ENCODE measurements around the gene SMYD4.

The SMYD4 gene

DNA sequence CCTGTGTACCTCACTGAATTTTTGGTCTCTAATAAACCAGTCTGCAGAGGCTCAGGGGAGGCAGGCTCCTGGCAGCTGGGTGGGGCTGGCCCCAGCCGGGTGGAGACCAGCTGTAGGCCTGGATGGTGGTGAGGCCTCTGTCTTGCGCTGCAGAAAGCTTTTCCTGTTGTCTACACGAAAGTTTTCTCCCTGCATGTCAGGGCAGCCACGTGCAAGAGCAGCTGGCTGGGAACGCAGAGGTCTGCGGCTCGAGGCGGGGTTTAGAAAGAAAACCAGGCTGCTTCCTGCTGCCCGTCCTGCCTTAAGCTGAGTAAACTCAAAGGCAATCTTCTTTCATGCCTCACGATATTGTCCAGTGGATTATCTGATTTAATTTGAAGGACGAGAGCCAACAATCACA, 65.4 kb downstream of the SMYD4 start:
- Histone ChIP-seq H3K27ac (peak overlapping the region; percentile 43 to 90), H3K4me3 (peak overlapping the region; percentile 67)
- DNase-seq (ENCODE audit: low spot score) = peak; percentile 86
- TF ChIP-seq, protein P1, sequence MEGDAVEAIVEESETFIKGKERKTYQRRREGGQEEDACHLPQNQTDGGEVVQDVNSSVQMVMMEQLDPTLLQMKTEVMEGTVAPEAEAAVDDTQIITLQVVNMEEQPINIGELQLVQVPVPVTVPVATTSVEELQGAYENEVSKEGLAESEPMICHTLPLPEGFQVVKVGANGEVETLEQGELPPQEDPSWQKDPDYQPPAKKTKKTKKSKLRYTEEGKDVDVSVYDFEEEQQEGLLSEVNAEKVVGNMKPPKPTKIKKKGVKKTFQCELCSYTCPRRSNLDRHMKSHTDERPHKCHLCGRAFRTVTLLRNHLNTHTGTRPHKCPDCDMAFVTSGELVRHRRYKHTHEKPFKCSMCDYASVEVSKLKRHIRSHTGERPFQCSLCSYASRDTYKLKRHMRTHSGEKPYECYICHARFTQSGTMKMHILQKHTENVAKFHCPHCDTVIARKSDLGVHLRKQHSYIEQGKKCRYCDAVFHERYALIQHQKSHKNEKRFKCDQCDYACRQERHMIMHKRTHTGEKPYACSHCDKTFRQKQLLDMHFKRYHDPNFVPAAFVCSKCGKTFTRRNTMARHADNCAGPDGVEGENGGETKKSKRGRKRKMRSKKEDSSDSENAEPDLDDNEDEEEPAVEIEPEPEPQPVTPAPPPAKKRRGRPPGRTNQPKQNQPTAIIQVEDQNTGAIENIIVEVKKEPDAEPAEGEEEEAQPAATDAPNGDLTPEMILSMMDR (IDR thresholded peaks at IDR 0.05) = no peak

DNA sequence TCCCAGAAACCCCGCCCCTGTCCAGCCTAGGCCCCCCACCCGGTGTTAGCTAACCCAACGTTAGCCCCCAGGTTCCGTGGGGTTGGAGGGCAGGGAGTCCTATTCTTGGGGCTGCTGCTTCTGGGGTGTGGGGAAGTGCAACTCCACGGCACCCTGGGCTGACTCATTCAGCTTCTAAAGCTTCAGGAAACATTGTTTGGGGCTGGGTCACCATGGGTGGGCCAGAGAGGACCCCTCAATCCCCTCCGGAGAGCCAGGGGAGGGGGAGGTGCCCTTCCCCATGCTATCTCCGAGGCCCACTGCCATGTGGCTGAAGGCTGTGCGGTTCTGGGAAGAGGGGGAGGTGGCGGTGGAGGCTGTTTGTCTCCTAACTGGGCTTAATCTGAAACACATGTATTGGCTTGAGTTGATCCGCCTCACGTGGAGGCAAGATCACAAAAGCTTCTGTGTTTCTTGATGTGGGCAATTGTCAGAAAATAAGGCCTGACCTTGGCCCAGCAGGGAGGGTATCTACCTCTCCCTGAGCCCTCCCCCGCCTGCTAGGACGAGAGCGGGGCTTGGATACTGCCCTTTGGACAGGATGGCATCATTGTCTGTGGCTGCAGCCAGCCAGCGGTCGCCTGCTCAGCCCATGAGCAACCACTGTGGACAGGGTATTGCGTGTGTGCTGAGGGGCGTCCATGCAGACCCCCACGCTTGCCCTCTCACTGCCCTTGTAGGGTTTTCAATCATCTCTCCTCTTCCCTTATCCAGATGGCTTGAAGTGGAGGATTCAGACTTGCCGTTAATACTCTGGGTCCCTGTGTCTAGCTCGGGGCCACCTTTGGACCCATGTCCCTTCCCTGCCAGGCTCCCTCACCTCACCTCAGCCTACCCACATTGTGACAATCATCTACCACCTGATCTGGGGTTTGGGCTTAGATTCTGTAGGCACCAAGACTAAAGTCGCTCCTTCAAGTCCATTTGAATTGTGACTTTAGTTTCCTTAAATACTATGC, 66.5 kb downstream of the SMYD4 start:
- DNase-seq (ENCODE audit: low spot score) = peak; percentile 77
- TF ChIP-seq, protein P1 (IDR thresholded peaks at IDR 0.05) = no peak
- peak overlapping the region; percentile 43 to 90 for H3K27ac ChIP-seq
- peak overlapping the region; percentile 67 for H3K4me3 ChIP-seq

DNA sequence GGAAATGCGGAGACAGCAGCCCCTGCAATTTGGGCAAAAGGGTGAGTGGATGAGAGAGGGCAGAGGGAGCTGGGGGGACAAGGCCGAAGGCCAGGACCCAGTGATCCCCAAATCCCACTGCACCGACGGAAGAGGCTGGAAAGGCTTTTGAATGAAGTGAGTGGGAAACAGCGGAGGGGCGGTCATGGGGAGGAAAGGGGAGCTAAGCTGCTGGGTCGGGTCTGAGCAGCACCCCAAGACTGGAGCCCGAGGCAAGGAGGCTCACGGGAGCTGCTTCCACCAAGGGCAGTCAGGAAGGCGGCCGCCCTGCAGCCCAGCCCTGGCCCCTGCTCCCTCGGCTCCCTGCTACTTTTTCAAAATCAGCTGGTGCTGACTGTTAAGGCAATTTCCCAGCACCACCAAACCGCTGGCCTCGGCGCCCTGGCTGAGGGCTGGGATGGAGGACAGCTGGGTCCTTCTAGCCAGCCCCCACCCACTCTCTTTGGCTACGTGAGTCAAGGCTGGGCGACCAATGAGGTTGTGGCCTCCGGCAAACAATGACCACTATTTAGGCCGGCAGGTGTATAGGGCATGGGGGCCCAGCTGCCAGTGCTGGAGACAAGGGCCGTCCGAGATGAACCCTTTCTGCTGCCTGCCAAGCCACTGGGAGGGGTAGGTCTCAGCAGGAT, 67.3 kb downstream of the SMYD4 start:
- peak overlapping the region; percentile 67 for H3K4me3 ChIP-seq

DNA sequence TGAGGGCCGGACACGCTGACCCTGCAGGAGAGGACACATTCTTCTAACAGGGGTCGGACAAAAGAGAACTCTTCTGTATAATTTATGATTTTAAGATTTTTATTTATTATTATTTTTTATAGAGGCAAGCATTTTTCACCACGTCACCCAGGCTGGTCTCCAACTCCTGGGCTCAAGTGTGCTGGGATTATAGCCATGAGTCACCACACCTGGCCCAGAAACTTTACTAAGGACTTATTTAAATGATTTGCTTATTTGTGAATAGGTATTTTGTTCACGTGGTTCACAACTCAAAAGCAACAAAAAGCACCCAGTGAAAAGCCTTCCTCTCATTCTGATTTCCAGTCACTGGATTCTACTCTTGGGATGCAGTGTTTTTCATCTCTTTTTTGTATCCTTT, 70.2 kb downstream of the SMYD4 start:
- TF ChIP-seq, protein P1 (IDR thresholded peaks at IDR 0.05) = no peak
- Histone ChIP-seq H3K27ac (no peak overlapping the region), H3K4me3 (no peak overlapping the region)
- DNase-seq (ENCODE audit: low spot score) = no peak

More for the DNA sequence above, 67.3 kb downstream of the SMYD4 start:
- TF ChIP-seq, protein P1 (IDR thresholded peaks at IDR 0.05) = no peak
- H3K27ac ChIP-seq = peak overlapping the region; percentile 43 to 90
- peak; percentile 78 for DNase-seq (ENCODE audit: low spot score)

DNA sequence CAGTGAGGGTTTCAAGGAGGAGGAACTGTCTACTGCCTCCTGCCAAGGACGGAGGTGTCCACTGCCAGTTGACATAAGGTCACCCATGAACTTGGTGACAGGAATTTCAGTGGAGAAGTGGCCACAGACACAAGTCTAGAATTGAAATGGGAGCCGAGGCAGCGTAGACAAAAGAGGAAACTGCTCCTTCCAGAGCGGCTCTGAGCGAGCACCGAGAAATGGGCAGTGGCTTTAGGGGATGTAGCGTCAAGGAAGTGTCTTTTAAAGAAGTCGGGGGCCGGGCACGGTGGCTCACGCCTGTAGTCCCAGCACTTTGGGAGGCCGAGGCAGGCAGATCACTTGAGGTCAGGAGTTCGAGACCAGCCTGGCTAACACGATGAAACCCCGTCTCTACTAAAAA, 70.9 kb downstream of the SMYD4 start:
- peak overlapping the region in 1 of 2 donors; percentile 37 for H3K27ac ChIP-seq
- DNase-seq (ENCODE audit: low spot score) = no peak
- H3K4me3 ChIP-seq = no peak overlapping the region
- TF ChIP-seq, protein P1 (IDR thresholded peaks at IDR 0.05) = no peak

DNA sequence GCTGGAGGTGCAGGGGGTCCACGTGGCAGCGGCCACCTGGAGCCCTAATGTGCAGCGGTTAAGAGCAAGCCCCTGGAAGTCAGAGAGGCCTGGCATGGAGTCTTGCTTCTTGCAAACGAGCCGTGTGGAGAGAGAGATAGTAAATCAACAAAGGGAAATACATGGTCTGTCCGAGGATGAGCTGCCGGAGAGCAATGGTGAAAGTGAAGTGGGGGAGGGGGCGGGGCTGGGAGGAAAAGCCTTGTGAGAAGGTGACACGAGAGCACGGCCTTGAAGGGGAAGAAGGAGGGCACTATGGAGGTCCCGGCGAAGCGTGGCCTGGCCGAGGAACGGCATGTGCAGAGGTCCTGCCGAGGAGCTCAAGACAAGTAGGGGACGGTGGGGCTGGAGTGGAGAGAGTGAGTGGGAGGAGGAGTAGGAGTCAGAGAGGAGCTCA, 73.9 kb downstream of the SMYD4 start:
- TF ChIP-seq, protein P1 (IDR thresholded peaks at IDR 0.05) = no peak
- DNase-seq (ENCODE audit: low spot score) = no peak
- Histone ChIP-seq H3K4me3 (no peak overlapping the region), H3K27ac (no peak overlapping the region)

Measured in coronary artery (tissue), 2 donors.